ENCODE results near the gene MGLL.
"Not testable (repeated sequence)": the region's sequence is repeated elsewhere in the genome, so short reads cannot be mapped to it uniquely, and the experiment has no call there.

Gene MGLL

GRCh38 chr3:127669541-127670228 is 152.6 kb downstream of the MGLL start:
- no peak for FAIRE-seq

GRCh38 chr3:127668906-127669305 is 153.4 kb downstream of the MGLL start:
- no peak for FAIRE-seq
- DNase-seq (ENCODE audit: insufficient read length, low spot score), result no peak

More at GRCh38 chr3:127669541-127670228, 152.6 kb downstream of the MGLL start:
- DNase-seq (ENCODE audit: insufficient read length, low spot score), result no peak

DNA sequence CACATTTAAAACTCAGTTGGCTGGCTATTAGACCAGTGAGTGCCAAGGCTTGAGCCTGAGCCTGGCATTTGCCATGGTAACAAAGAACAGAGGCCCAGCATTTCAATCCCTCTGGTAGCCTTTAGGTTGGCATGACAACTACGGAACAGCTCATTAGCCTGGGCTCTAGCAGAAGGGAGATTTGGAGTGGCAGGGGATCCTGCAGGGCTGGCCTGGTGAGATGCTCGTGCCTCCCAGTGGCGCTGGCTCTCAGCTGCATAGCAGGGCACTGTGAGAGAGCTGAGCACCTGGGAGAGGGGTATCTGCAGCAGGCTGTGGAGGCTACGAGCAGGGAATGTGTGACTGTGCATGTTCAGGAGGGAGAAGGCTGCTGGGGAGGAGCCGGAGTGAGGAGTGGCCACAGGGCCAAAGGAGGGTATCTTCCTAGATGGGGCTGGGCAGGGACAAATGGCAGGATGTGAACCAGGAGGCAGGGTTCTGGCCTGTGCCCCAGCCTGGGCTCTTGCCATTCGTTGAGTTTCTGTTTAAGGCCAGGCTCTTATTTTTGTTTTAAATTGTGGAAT is 155.1 kb downstream of the MGLL start:
- DNase-seq (ENCODE audit: insufficient read length, low spot score) (no peak), FAIRE-seq (no peak)

DNA sequence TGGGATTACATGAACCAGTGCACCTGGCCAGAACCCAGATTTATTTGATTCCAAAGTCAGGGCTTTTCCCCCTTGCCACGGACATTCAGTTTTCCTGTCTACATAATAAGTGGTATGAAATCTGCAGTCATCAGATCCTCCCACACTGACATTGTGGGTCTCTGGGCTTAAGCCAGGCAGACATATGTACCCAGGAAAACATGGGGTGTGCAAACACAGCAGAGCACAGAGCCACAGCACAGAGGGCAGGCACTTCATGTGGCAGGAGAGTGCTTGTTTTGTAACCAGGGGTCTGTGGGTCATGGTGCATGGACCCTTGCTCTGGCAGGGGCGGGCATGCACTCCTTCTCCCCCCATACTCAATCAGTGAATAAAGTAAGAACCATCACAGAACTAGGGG is 155.6 kb downstream of the MGLL start:
- FAIRE-seq (no peak), DNase-seq (ENCODE audit: insufficient read length, low spot score) (no peak)

DNA sequence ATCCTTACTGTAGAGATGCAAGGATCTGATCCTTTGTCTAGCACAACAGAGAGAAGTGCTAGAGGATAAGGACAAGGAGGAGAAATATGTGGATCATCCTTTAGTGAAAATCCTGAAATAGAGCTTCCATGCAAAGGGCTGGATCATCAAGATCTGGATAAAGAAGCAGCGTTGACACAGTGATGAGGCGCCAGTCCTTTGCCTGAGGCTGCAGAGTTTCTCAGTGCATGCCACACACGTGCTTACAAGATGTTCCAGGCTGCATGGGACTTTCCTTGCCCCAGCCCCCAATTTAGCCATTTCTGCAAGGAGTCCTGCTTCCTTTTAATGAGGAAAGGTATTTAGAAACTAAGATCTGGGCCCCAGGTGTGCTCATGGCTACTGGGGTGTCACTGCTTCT is 156.7 kb downstream of the MGLL start:
- DNase-seq (ENCODE audit: insufficient read length, low spot score), result no peak
- no peak for FAIRE-seq

GRCh38 chr3:127665165-127665564 is 157.2 kb downstream of the MGLL start:
- DNase-seq (ENCODE audit: insufficient read length, low spot score) (no peak), FAIRE-seq (no peak)

DNA sequence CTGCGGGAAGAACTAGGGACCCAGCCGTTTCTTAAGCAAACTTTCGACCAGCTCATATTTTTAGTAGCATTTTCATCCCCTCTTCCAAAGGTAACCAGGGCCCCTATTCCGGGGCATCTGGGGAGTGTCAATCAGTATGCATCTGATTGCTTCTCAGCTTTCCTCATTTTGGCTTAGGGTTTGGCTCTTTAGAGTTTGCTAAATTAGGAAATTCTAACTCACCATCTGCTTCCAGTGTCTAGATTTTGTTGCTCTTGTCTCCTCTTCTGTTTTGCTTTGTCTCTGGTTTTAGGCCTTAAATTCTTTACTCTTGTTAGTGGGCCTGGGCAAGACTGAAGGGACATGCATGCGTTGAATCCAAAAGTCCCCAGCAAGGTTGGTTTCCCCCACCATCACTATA is 159.2 kb downstream of the MGLL start:
- FAIRE-seq (no peak), DNase-seq (ENCODE audit: insufficient read length, low spot score) (no peak)

DNA sequence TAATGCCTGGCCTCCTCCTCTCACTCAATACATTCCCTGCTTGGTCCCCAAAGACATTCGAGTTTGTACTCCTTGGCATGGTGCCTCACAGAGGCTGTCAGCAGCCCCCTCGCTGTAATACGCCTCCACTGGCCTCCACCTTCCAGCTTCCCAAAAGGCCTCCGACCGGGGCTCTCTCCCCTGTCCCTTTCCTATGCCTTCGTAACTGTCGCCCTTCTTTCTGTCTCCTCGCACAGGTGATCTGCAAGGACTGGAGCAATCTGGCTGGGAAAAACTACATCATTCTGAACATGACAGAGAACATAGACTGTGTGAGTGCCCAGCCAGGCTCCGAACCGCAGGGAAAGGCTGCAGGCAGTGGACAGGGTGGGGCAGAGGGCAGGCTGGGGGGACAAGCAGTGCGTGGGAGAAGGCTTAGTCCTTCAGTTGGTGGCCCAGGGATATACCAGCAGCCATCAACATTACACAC is 160.3 kb downstream of the MGLL start:
- DNase-seq (ENCODE audit: insufficient read length, low spot score) (no peak), FAIRE-seq (no peak)

DNA sequence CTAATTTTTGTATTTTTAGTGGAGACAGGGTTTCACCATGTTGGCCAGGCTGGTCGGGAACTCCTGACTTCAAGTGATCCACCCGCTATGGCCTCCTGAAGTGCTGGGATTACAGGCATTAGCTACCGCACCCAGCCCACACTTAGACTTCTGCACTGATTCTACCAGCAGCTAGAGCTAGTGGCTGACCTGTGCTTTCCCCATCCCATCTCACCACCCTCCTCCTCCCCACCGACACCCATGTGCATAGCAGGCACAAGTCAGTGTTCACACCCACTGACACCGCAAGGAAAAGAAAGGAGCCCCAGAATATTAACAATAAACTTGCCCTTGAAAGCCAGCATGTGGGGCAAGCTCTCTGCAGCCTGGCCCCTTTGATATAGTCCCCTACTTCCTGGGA is 160.7 kb downstream of the MGLL start:
- no peak for FAIRE-seq

DNA sequence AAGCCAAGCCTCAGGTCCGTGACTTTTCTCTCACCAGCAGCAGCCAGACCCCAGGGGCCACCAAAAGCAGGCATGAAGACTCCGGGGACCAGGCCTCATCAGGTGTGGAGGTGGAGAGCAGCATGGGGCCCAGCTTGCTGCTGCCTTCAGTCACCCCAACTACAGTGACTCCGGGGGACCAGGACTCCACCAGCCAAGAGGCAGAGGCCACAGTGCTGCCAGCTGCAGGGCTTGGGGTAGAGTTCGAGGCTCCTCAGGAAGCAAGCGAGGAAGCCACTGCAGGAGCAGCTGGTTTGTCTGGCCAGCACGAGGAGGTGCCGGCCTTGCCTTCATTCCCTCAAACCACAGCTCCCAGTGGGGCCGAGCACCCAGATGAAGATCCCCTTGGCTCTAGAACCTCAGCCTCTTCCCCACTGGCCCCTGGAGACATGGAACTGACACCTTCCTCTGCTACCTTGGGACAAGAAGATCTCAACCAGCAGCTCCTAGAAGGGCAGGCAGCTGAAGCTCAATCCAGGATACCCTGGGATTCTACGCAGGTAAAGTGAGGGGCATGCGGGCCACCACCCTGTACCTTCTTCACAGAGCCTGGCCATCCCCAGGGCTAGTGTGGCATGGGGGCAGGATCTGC is 161.6 kb downstream of the MGLL start:
- FAIRE-seq (no peak), DNase-seq (ENCODE audit: insufficient read length, low spot score) (no peak)

More for the DNA sequence above, 160.7 kb downstream of the MGLL start:
- DNase-seq (ENCODE audit: insufficient read length, low spot score), result no peak

DNA sequence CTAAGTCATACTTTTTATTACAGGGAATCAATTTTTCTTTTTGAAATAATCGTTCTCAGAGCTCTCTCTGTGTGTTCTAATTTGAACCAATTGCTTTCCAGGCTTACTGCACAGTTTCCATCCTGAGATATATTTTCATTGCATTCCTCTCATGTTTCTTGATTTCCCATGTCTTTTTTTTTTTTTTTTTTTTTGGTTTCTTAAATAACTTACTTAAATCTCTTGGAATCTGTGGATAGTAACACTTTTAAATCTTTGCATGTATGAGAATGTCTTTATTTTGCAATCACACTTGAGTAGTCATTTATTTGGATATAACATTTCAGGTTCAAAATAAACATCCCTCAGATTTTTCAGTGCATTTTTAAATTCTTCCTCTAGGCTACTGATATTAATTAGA is 164.1 kb downstream of the MGLL start:
- FAIRE-seq, result no peak
- DNase-seq (ENCODE audit: insufficient read length, low spot score), result no peak

DNA sequence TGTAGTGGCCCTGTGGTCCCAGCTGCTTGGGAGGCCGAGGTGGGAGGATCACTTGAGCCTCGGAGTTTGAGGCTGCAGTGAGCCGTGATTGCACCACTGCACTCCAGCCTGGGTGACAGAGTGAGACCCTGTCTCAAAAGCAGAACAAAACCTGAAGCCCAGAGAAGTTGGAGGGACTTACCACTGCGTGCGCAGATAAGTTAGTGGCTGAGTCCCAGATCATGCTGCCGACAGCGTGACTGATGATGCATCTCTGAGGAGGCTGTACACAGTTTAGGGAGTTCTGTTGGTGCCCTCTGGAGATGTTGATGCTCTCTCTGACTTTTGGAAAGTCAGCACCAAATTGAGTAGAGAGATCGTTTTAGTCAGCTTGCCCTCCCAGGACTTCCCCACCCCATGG is 165.4 kb downstream of the MGLL start:
- DNase-seq (ENCODE audit: insufficient read length, low spot score) (no peak), FAIRE-seq (no peak)

- DNase-seq (ENCODE audit: insufficient read length, low spot score), result no peak
- FAIRE-seq, result no peak
Measured at GRCh38 chr3:127655641-127656040, 166.7 kb downstream of the MGLL start.

DNA sequence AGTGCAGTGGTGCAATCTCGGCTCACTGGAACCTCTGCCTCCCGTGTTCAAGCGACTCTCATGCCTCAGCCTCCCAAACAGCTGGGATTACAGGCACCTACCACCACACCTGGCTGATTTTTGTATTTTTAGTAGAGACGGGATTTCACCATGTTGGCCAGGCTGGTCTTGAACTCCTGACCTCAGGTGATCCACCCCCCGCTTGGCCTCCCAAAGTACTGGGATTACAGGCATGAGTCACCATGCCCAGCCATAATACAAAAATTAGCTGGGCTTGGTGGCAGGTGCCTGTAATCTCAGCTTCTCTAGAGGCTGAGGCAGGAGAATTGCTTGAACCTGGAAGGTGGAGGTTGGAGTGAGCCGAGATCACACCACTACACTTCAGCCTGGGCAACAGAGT is 167.3 kb downstream of the MGLL start:
- not testable (repeated sequence) for FAIRE-seq; DNase-seq (ENCODE audit: insufficient read length, low spot score)

DNA sequence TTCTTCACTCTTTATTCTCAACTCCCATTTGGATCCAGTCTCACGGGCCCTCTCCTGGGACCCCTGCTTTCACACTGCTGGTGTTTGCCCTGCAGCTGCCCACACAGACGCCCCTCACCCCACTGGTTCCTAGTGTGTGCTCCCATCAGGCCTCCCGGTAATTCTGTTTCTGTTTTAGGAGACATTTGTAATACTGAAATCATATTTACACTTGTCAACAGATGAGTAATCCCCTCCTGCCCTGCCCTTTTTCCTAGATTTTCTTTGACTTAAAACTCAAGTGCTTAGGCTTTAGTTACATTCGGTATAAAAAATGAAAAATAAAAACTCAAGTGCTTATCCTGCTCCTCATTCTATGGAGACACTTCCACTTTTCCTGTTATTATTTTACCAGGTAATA is 167.9 kb downstream of the MGLL start:
- DNase-seq (ENCODE audit: insufficient read length, low spot score) (no peak), FAIRE-seq (no peak)

DNA sequence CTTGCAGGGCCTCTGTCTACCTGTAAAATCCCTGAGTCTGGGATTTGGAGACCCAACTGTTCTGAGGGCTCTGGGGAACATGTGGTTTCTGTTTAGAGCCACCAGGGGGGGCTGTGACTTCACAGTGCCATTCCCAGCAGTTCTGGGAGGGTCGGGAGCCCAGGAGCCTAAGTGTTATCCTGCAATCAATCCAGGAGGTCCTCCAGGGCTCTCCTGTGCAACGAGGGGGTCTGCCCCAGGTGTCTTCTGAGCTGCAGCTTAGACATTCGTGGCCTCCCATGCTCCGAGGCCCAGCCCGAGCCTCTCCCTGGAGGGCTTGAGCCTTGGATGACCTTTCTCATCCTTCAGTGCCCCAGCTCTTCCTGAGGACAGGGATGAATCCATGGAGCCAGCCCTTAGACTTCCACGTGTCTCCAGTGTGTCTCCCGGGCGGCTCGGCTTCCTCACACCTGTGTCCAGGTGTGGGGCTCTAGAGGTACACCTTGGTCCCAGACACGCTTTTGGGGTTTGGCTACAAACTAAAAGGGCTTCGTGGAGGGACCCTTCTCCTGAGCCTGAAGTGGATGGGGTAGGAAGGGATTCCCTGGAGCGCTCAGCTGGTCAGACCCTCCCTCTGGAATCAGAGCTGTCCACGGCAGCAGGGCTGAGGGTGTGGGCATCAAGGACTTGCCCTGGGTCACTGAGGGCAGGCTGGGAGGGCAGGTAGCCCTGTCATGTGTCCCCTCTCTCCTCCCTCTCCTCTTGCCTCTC is 169.9 kb downstream of the MGLL start:
- DNase-seq (ENCODE audit: insufficient read length, low spot score) (peak; percentile 55), FAIRE-seq (peak; percentile 89)

- DNase-seq (ENCODE audit: insufficient read length, low spot score) (no peak), FAIRE-seq (no peak)
Measured at GRCh38 chr3:127651516-127652172, 170.7 kb downstream of the MGLL start.

GRCh38 chr3:127650236-127650635 is 172.1 kb downstream of the MGLL start:
- DNase-seq (ENCODE audit: insufficient read length, low spot score), result no peak
- FAIRE-seq, result peak; percentile 63

DNA sequence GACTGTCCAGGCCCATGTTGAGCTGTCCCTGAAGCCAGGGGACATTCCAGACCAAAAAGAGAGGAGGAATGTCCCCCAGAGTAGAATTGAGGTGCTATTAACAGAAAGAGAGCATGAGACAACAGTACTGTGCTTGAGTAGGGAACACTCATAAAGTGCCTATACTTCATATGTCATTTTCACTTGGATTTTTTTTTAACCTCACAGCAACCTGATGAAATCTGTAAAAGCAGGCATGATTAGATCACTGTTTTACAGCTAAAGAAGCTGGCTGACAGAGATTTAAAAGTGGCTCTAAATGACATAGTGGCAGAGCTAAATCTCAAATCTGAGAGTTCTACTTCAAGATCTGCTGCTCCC is 174.5 kb downstream of the MGLL start:
- no peak for FAIRE-seq
- DNase-seq (ENCODE audit: insufficient read length, low spot score), result no peak

DNA sequence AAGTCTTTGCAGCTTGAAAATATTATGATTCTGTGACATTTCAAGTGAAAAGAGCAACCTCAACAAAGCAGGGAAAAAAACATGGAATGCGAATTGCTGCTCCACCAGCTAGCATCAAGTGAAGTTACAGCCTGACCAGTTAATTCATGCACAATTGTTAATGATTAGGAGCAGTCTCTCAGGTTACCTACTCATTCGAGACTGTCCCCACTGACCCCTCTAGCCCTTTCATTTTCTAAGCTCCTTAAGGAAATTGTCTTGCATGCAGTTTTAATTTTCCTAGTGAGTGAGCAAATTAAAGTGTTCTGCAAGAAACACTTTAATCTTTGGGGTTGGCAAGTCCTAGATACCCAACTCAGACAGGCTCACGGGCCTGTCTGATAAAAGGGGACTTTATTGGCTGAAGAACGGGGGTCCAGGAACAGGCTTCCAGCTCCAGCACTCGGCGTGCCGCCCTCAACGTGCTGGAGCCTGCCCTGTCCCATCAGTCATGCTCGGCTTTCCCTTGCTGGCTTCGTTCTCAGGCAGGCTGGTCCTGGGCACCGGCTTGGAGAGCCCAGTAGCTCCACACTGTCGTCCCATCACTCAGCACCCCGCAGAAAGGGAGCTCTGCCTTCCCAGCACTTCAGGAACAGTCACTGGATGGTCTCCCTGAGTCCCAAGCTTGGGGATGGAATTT is 175.0 kb downstream of the MGLL start:
- no peak for DNase-seq (ENCODE audit: insufficient read length, low spot score)
- no peak for FAIRE-seq
